A549 (cell line): ENCODE results near the gene MARCHF10.

Source experiments
- CTCF ChIP-seq: fragments of >200 bp; sonication (Bioruptor Twin); formaldehyde crosslinking; IDR thresholded peaks from 3 replicates; pipeline ENCODE4 v1.5.1; 2016
- E2F6 ChIP-seq: IDR thresholded peaks from 2 replicates; pipeline ENCODE4 v1.6.1; 2012; ENCODE audit warnings: low read depth, borderline replicate concordance
- HDAC2 ChIP-seq: fragments of 200-600 bp; sonication (generic); IDR thresholded peaks from 2 replicates; pipeline ENCODE4 v1.6.1; 2016
- JUN ChIP-seq, 2 experiments: fragments of >200 bp; sonication (Bioruptor Twin); formaldehyde crosslinking; IDR thresholded peaks; 2 replicates in 1 of 2; 3 replicates in 1 of 2; pipeline ENCODE4 v1.6.1; 2016 to 2017
- KDM1A ChIP-seq: fragments of 200-600 bp; sonication (generic); IDR thresholded peaks from 2 replicates; pipeline ENCODE4 v1.6.1; 2016; ENCODE audit warnings: low read depth, mild to moderate bottlenecking
- MAX ChIP-seq: IDR thresholded peaks from 2 replicates; pipeline ENCODE4 v1.6.1; 2012
- POLR2A ChIP-seq: IDR thresholded peaks from 2 replicates; pipeline ENCODE4 v1.6.1; 2012; ENCODE audit warnings: mild to moderate bottlenecking, low read length
- RCOR1 ChIP-seq: fragments of 150-350 bp; IDR thresholded peaks from 2 replicates; pipeline ENCODE4 v1.6.1; 2014; ENCODE audit warnings: antibody characterized with exemption, low read length, low read depth
- ZNF302 ChIP-seq: fragments of 250-450 bp; sonication (Bioruptor Pico); IDR thresholded peaks from 2 replicates; pipeline ENCODE4 v1.9.0; 2021; ENCODE audit warnings: inconsistent platforms, mild to moderate bottlenecking, moderate library complexity

GRCh38 chr17:62856594-62856993 is 48.5 kb upstream of the MARCHF10 start:
- TF ChIP-seq MAX (no peak), JUN (IDR thresholded peaks at IDR 0.05) (no peak), CTCF (no peak), E2F6 (no peak), KDM1A (no peak), HDAC2 (no peak), ZNF302 (no peak), RCOR1 (no peak), POLR2A (no peak)
